WTC11 (cell line): ENCODE measurements around the gene IL27RA. TPM values are rescaled to one million over a fixed set of nuclear protein-coding genes. Genes with fewer than 3 reads are reported as not detected.

Source experiments
- ATAC-seq: fragments of 200-7000 bp; cut with Tn5 transposase; 2 replicates; pipeline ENCODE4 v1.10.0; 2021; ENCODE audit warnings: mild to moderate bottlenecking, moderate library complexity
- CTCF ChIA-PET: fragments of 300-600 bp; sonication (Branson Sonifier 250); formaldehyde crosslinking; loops from one replicate; lab custom pipeline; 2021; ENCODE audit warnings: antibody characterized with exemption; lab: Charles Lee
- POLR2A ChIA-PET: fragments of 350-600 bp; sonication (Branson Sonifier 250); formaldehyde crosslinking; loops from one replicate; lab custom pipeline; 2021; ENCODE audit warnings: antibody characterized with exemption; lab: Charles Lee
- DNase-seq: peaks from one replicate; pipeline ENCODE4 v3.0.0; 2021; ENCODE audit warnings: low spot score
- H3K27ac Mint-ChIP-seq: 2 replicates; pipeline ENCODE4 v1.8.0; 2021; ENCODE audit warnings: mixed read lengths
- H3K27me3 Mint-ChIP-seq: 2 replicates; pipeline ENCODE4 v1.8.0; 2021; ENCODE audit warnings: low read depth, mild to moderate bottlenecking, moderate library complexity, mixed read lengths
- H3K36me3 Mint-ChIP-seq: 2 replicates; pipeline ENCODE4 v1.8.0; 2021; ENCODE audit warnings: mixed read lengths
- H3K4me1 Mint-ChIP-seq: 2 replicates; pipeline ENCODE4 v1.8.0; 2022; ENCODE audit warnings: mixed read lengths
- H3K4me3 Mint-ChIP-seq: 2 replicates; pipeline ENCODE4 v1.8.0; 2021; ENCODE audit warnings: mild to moderate bottlenecking, moderate library complexity, mixed read lengths
- H3K9me3 Mint-ChIP-seq: 2 replicates; pipeline ENCODE4 v1.8.0; 2021; ENCODE audit warnings: mixed read lengths
- ELF4 ChIP-seq: sonication (generic); formaldehyde crosslinking; IDR thresholded peaks from 2 replicates; pipeline ENCODE4 v1.8.1; 2022; ENCODE audit warnings: low read depth, mild to moderate bottlenecking, moderate library complexity, missing genetic modification reagents
- HMGA2 ChIP-seq: fragments of 250-450 bp; sonication (Bioruptor Pico); IDR thresholded peaks from 2 replicates; pipeline ENCODE4 v1.4.0; 2021; ENCODE audit warnings: mild to moderate bottlenecking, moderate library complexity
- NFATC4 ChIP-seq: fragments of 250-450 bp; sonication (Bioruptor Pico); IDR thresholded peaks from 2 replicates; pipeline ENCODE4 v1.9.0; 2021; ENCODE audit warnings: mild to moderate bottlenecking
- NFE2L1 ChIP-seq: sonication (generic); formaldehyde crosslinking; IDR thresholded peaks from 2 replicates; pipeline ENCODE4 v1.8.1; 2023; ENCODE audit warnings: missing genetic modification reagents
- NFYB ChIP-seq: sonication (generic); formaldehyde crosslinking; conservative IDR thresholded peaks from 2 replicates; pipeline ENCODE4 v1.8.0; 2022; ENCODE audit warnings: low read depth, missing genetic modification reagents
- OVOL2 ChIP-seq: fragments of 250-450 bp; sonication (Bioruptor Pico); IDR thresholded peaks from 2 replicates; pipeline ENCODE4 v1.9.0; 2021; ENCODE audit warnings: mild to moderate bottlenecking, borderline replicate concordance
- SP1 ChIP-seq: sonication (generic); formaldehyde crosslinking; conservative IDR thresholded peaks from 2 replicates; pipeline ENCODE4 v1.8.1; 2022; ENCODE audit warnings: missing genetic modification reagents
- TEAD1 ChIP-seq: sonication (generic); formaldehyde crosslinking; IDR thresholded peaks from 2 replicates; pipeline ENCODE4 v1.8.0; 2022; ENCODE audit warnings: mild to moderate bottlenecking, missing genetic modification reagents
- TEAD4 ChIP-seq: sonication (generic); formaldehyde crosslinking; IDR thresholded peaks from 2 replicates; pipeline ENCODE4 v1.8.0; 2022; ENCODE audit warnings: mild to moderate bottlenecking, missing genetic modification reagents
- TP53 ChIP-seq: sonication (generic); formaldehyde crosslinking; IDR thresholded peaks from 2 replicates; pipeline ENCODE4 v1.8.1; 2023; ENCODE audit warnings: mild to moderate bottlenecking, missing genetic modification reagents
- ZBTB21 ChIP-seq: sonication (generic); formaldehyde crosslinking; IDR thresholded peaks from 2 replicates; pipeline ENCODE4 v1.8.1; 2023; ENCODE audit warnings: mild to moderate bottlenecking, missing genetic modification reagents, borderline replicate concordance
- ZNF121 ChIP-seq: sonication (generic); formaldehyde crosslinking; IDR thresholded peaks from 2 replicates; pipeline ENCODE4 v1.8.0; 2023; ENCODE audit warnings: missing genetic modification reagents
- ZNF138 ChIP-seq: sonication (generic); formaldehyde crosslinking; conservative IDR thresholded peaks from 2 replicates; pipeline ENCODE4 v1.8.1; 2022; ENCODE audit warnings: mild to moderate bottlenecking, moderate library complexity, missing genetic modification reagents
- ZNF232 ChIP-seq: sonication (generic); formaldehyde crosslinking; IDR thresholded peaks from 2 replicates; pipeline ENCODE4 v1.8.0; 2022; ENCODE audit warnings: mild to moderate bottlenecking, missing genetic modification reagents
- ZNF317 ChIP-seq: sonication (generic); formaldehyde crosslinking; IDR thresholded peaks from 2 replicates; pipeline ENCODE4 v1.8.1; 2023; ENCODE audit warnings: low read depth, mild to moderate bottlenecking, moderate library complexity, missing genetic modification reagents, borderline replicate concordance
- ZNF416 ChIP-seq: fragments of 250-450 bp; sonication (Bioruptor Pico); IDR thresholded peaks from 2 replicates; pipeline ENCODE4 v1.9.0; 2021; ENCODE audit warnings: mild to moderate bottlenecking, inconsistent platforms
- ZNF423 ChIP-seq: fragments of 250-450 bp; sonication (Bioruptor Pico); IDR thresholded peaks from 2 replicates; pipeline ENCODE4 v2.1.2; 2022; ENCODE audit warnings: mild to moderate bottlenecking, moderate library complexity
- ZNF671 ChIP-seq: fragments of 250-450 bp; sonication (Bioruptor Pico); IDR thresholded peaks from 2 replicates; pipeline ENCODE4 v1.8.0; 2021; ENCODE audit warnings: mild to moderate bottlenecking
- total RNA-seq: library from RNA; stranded (reverse); gene quantifications from 3 replicates; pipeline ENCODE4 v1.2.3, GENCODE V29; 2021
- TF ChIP-seq, protein P1 (sequence below): sonication (generic); formaldehyde crosslinking; IDR thresholded peaks from 2 replicates; pipeline ENCODE4 v1.8.0; 2022; ENCODE audit warnings: mild to moderate bottlenecking, missing genetic modification reagents
- TF ChIP-seq, protein P2 (sequence below): sonication (generic); formaldehyde crosslinking; IDR thresholded peaks from 2 replicates; pipeline ENCODE4 v1.8.1; 2022; ENCODE audit warnings: mild to moderate bottlenecking, moderate library complexity, missing genetic modification reagents
- TF ChIP-seq, protein P3 (sequence below): sonication (generic); formaldehyde crosslinking; IDR thresholded peaks from 2 replicates; pipeline ENCODE4 v1.8.0; 2022; ENCODE audit warnings: mild to moderate bottlenecking, missing genetic modification reagents
- TF ChIP-seq, protein P4 (sequence below): sonication (generic); formaldehyde crosslinking; IDR thresholded peaks from 2 replicates; pipeline ENCODE4 v1.8.1; 2023; ENCODE audit warnings: mild to moderate bottlenecking, missing genetic modification reagents, borderline replicate concordance
- TF ChIP-seq, protein P5 (sequence below): sonication (generic); formaldehyde crosslinking; IDR thresholded peaks from 2 replicates; pipeline ENCODE4 v1.8.1; 2023; ENCODE audit warnings: mild to moderate bottlenecking, missing genetic modification reagents, moderate library complexity
- TF ChIP-seq, protein P6 (sequence below): fragments of 200-600 bp; IDR thresholded peaks from 2 replicates; pipeline ENCODE4 v1.8.0; 2022; ENCODE audit warnings: antibody characterized with exemption
- TF ChIP-seq, protein P7 (sequence below): sonication (generic); formaldehyde crosslinking; IDR thresholded peaks from 2 replicates; pipeline ENCODE4 v1.8.0; 2023; ENCODE audit warnings: missing genetic modification reagents, mild to moderate bottlenecking, borderline replicate concordance

The IL27RA gene
- total RNA-seq, 1 experiment from 2014 or later = 12.2 TPM

DNA sequence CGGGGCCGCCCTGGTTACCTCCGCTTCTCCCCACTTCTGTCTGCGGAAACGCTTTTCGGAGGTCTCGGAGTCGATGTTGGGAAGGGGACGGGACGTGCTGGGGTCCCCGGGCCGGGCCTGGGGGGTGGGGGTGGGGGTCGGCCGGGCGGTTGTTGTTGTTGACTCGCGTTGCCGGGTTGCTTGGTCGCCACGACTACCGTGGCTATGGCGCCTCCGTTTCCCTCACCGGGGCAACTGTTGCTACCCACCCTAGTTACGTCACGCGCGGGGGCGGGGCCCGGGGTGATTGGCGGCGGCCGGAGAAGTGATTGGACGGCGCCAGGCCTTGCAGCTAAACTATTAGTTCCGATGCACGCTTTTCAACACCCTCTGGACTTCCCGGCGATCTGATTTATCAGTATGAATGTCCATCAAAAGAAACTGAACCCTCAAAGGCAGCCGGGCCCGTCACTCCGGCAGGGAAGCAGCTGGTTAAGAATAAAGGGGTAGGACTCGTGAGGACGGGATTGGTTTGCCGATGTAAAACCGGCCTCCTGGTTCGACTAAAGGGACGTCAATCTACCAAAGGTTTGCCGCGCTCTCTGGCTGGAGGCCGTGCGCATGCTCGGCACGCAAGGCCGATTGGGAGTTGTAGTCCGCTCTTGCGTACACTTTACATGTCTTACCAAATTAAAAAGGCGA is 25.3 kb upstream of the IL27RA start, which contains the start of gene RFX1:
Gene RFX1, minus strand, starts transcription at position 236 of the 681 bp plus-strand sequence. CDS start 12,477 bp downstream, outside the sequence.
- Mint-ChIP-seq H3K9me3 (no peaks in the 10 kb centered on the region), H3K27ac (peak within 1 kb of the TSS; percentile 100), H3K4me1 (peaks cover 19% of the 10 kb centered on the region), H3K27me3 (peaks cover 4% of the 10 kb centered on the region), H3K36me3 (0 out of 2 replicates have a peak, but pooled peaks cover under 1% of the 10 kb centered on the region), H3K4me3 (peak within 1 kb of the TSS; percentile 92)
- POLR2A ChIA-PET = interaction anchor here (0.5 to 1.8 kb wide), 5 partner anchors 25 to 105 kb away, joined by 3 to 11 read pairs (median 4); partner anchors contain the start of gene IL27RA
- CTCF ChIA-PET = interaction anchor here (0.6 to 3.0 kb wide), 10 partner anchors 13 to 130 kb away, joined by 3 to 19 read pairs (median 8); partner anchors contain the start of genes ASF1B, IL27RA and MISP3
- peak; percentile 85 for ATAC-seq
- peak; percentile 100 for DNase-seq
- TF ChIP-seq OVOL2 (CRISPR knock-in tag) = no peak
- no peak for TF ChIP-seq ELF4 (CRISPR knock-in tag)
- TF ChIP-seq ZNF232 (CRISPR knock-in tag) = no peak
- TF ChIP-seq TEAD1 (CRISPR knock-in tag) = no peak
- TF ChIP-seq, protein P1, sequence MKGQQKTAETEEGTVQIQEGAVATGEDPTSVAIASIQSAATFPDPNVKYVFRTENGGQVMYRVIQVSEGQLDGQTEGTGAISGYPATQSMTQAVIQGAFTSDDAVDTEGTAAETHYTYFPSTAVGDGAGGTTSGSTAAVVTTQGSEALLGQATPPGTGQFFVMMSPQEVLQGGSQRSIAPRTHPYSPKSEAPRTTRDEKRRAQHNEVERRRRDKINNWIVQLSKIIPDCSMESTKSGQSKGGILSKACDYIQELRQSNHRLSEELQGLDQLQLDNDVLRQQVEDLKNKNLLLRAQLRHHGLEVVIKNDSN (CRISPR knock-in tag) = 0 out of 2 replicates have a peak, but pooled peaks have one; percentile 10
- no peak for TF ChIP-seq ZNF317 (CRISPR knock-in tag)
- TF ChIP-seq NFATC4 = no peak
- TF ChIP-seq, protein P2, sequence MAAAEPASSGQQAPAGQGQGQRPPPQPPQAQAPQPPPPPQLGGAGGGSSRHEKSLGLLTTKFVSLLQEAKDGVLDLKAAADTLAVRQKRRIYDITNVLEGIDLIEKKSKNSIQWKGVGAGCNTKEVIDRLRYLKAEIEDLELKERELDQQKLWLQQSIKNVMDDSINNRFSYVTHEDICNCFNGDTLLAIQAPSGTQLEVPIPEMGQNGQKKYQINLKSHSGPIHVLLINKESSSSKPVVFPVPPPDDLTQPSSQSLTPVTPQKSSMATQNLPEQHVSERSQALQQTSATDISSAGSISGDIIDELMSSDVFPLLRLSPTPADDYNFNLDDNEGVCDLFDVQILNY (CRISPR knock-in tag) = peak; percentile 80
- no peak for TF ChIP-seq ZNF423 (CRISPR knock-in tag)
- peak; percentile 98 for TF ChIP-seq NFYB
- TF ChIP-seq TEAD4 (CRISPR knock-in tag) = no peak
- TF ChIP-seq HMGA2 (CRISPR knock-in tag) = no peak
- no peak for TF ChIP-seq ZNF121 (CRISPR knock-in tag)
- TF ChIP-seq ZNF138 (CRISPR knock-in tag) = no peak
- TF ChIP-seq, protein P3, sequence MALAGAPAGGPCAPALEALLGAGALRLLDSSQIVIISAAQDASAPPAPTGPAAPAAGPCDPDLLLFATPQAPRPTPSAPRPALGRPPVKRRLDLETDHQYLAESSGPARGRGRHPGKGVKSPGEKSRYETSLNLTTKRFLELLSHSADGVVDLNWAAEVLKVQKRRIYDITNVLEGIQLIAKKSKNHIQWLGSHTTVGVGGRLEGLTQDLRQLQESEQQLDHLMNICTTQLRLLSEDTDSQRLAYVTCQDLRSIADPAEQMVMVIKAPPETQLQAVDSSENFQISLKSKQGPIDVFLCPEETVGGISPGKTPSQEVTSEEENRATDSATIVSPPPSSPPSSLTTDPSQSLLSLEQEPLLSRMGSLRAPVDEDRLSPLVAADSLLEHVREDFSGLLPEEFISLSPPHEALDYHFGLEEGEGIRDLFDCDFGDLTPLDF (CRISPR knock-in tag) = no peak
- peak; percentile 76; the same call in 1 of the 2 replicates for TF ChIP-seq SP1
- TF ChIP-seq, protein P4, sequence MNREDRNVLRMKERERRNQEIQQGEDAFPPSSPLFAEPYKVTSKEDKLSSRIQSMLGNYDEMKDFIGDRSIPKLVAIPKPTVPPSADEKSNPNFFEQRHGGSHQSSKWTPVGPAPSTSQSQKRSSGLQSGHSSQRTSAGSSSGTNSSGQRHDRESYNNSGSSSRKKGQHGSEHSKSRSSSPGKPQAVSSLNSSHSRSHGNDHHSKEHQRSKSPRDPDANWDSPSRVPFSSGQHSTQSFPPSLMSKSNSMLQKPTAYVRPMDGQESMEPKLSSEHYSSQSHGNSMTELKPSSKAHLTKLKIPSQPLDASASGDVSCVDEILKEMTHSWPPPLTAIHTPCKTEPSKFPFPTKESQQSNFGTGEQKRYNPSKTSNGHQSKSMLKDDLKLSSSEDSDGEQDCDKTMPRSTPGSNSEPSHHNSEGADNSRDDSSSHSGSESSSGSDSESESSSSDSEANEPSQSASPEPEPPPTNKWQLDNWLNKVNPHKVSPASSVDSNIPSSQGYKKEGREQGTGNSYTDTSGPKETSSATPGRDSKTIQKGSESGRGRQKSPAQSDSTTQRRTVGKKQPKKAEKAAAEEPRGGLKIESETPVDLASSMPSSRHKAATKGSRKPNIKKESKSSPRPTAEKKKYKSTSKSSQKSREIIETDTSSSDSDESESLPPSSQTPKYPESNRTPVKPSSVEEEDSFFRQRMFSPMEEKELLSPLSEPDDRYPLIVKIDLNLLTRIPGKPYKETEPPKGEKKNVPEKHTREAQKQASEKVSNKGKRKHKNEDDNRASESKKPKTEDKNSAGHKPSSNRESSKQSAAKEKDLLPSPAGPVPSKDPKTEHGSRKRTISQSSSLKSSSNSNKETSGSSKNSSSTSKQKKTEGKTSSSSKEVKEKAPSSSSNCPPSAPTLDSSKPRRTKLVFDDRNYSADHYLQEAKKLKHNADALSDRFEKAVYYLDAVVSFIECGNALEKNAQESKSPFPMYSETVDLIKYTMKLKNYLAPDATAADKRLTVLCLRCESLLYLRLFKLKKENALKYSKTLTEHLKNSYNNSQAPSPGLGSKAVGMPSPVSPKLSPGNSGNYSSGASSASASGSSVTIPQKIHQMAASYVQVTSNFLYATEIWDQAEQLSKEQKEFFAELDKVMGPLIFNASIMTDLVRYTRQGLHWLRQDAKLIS (CRISPR knock-in tag) = no peak
- TF ChIP-seq TP53 = no peak
- TF ChIP-seq, protein P5, sequence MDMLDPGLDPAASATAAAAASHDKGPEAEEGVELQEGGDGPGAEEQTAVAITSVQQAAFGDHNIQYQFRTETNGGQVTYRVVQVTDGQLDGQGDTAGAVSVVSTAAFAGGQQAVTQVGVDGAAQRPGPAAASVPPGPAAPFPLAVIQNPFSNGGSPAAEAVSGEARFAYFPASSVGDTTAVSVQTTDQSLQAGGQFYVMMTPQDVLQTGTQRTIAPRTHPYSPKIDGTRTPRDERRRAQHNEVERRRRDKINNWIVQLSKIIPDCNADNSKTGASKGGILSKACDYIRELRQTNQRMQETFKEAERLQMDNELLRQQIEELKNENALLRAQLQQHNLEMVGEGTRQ (CRISPR knock-in tag) = no peak; the same call in 1 of the 2 replicates
- TF ChIP-seq, protein P6, sequence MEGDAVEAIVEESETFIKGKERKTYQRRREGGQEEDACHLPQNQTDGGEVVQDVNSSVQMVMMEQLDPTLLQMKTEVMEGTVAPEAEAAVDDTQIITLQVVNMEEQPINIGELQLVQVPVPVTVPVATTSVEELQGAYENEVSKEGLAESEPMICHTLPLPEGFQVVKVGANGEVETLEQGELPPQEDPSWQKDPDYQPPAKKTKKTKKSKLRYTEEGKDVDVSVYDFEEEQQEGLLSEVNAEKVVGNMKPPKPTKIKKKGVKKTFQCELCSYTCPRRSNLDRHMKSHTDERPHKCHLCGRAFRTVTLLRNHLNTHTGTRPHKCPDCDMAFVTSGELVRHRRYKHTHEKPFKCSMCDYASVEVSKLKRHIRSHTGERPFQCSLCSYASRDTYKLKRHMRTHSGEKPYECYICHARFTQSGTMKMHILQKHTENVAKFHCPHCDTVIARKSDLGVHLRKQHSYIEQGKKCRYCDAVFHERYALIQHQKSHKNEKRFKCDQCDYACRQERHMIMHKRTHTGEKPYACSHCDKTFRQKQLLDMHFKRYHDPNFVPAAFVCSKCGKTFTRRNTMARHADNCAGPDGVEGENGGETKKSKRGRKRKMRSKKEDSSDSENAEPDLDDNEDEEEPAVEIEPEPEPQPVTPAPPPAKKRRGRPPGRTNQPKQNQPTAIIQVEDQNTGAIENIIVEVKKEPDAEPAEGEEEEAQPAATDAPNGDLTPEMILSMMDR = no peak
- no peak for TF ChIP-seq NFE2L1
- TF ChIP-seq ZNF416 (CRISPR knock-in tag) = no peak
- TF ChIP-seq, protein P7, sequence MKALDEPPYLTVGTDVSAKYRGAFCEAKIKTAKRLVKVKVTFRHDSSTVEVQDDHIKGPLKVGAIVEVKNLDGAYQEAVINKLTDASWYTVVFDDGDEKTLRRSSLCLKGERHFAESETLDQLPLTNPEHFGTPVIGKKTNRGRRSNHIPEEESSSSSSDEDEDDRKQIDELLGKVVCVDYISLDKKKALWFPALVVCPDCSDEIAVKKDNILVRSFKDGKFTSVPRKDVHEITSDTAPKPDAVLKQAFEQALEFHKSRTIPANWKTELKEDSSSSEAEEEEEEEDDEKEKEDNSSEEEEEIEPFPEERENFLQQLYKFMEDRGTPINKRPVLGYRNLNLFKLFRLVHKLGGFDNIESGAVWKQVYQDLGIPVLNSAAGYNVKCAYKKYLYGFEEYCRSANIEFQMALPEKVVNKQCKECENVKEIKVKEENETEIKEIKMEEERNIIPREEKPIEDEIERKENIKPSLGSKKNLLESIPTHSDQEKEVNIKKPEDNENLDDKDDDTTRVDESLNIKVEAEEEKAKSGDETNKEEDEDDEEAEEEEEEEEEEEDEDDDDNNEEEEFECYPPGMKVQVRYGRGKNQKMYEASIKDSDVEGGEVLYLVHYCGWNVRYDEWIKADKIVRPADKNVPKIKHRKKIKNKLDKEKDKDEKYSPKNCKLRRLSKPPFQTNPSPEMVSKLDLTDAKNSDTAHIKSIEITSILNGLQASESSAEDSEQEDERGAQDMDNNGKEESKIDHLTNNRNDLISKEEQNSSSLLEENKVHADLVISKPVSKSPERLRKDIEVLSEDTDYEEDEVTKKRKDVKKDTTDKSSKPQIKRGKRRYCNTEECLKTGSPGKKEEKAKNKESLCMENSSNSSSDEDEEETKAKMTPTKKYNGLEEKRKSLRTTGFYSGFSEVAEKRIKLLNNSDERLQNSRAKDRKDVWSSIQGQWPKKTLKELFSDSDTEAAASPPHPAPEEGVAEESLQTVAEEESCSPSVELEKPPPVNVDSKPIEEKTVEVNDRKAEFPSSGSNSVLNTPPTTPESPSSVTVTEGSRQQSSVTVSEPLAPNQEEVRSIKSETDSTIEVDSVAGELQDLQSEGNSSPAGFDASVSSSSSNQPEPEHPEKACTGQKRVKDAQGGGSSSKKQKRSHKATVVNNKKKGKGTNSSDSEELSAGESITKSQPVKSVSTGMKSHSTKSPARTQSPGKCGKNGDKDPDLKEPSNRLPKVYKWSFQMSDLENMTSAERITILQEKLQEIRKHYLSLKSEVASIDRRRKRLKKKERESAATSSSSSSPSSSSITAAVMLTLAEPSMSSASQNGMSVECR (CRISPR knock-in tag) = no peak
- TF ChIP-seq ZNF671 (CRISPR knock-in tag) = no peak
- no peak for TF ChIP-seq ZBTB21 (CRISPR knock-in tag)
